DND-41 (cell line): ENCODE results near the gene ZNF160.

ENCODE experiments used
- ATAC-seq: fragments of 200-7000 bp; cut with Tn5 transposase; 3 replicates; pipeline ENCODE4 v1.9.1; 2021; ENCODE audit warnings: low read depth; ENCODE audit not compliant: insufficient read depth
- DNase-seq: peaks from one replicate; pipeline ENCODE4 v3.0.0-alpha.2; 2020
- H2AFZ ChIP-seq: 2 replicates; pipeline ENCODE4 v1.6.0; 2012; ENCODE audit warnings: low read depth, low read length
- H3K27ac ChIP-seq: 2 replicates; pipeline ENCODE4 v1.5.1; 2012; ENCODE audit warnings: low read length, inconsistent platforms
- H3K27me3 ChIP-seq: fragments of 200-600 bp; sonication (generic); 2 replicates; pipeline ENCODE4 v1.6.0; 2012; ENCODE audit warnings: low read length, mild to moderate bottlenecking, inconsistent platforms; ENCODE audit not compliant: insufficient read depth, poor library complexity
- H3K36me3 ChIP-seq: 2 replicates; pipeline ENCODE4 v1.5.1; 2012; ENCODE audit warnings: low read length, inconsistent platforms; ENCODE audit not compliant: insufficient read depth
- H3K4me1 ChIP-seq: 2 replicates; pipeline ENCODE4 v1.5.1; 2012; ENCODE audit warnings: mild to moderate bottlenecking, low read length; ENCODE audit not compliant: insufficient read depth
- H3K4me2 ChIP-seq: 2 replicates; pipeline ENCODE4 v1.6.0; 2012; ENCODE audit warnings: mild to moderate bottlenecking, moderate library complexity, low read length, inconsistent platforms; ENCODE audit not compliant: insufficient read depth
- H3K4me3 ChIP-seq, 2 experiments: fragments of 200-600 bp in 1 of 2; shearing (Covaris generic) in 1 of 2; 2 replicates each; pipeline ENCODE4 v1.5.1; 2012 to 2016; ENCODE audit warnings: inconsistent platforms in 2 of 2, low read length in 2 of 2, mild to moderate bottlenecking in 2 of 2, low read depth in 1 of 2, moderate library complexity in 1 of 2
- H3K79me2 ChIP-seq: 2 replicates; pipeline ENCODE4 v1.6.0; 2012; ENCODE audit warnings: low read length, inconsistent platforms; ENCODE audit not compliant: insufficient read depth
- H3K9ac ChIP-seq: 2 replicates; pipeline ENCODE4 v1.6.0; 2012; ENCODE audit warnings: low read depth, mild to moderate bottlenecking, inconsistent platforms, low read length, moderate library complexity
- H3K9me3 ChIP-seq: 2 replicates; pipeline ENCODE4 v1.5.1; 2012; ENCODE audit warnings: low read length, moderate library complexity, mild to moderate bottlenecking, inconsistent platforms; ENCODE audit not compliant: insufficient read depth, severe bottlenecking
- H4K20me1 ChIP-seq: 2 replicates; pipeline ENCODE4 v1.6.0; 2012; ENCODE audit warnings: low read length; ENCODE audit not compliant: insufficient read depth
- EZH2 ChIP-seq: IDR thresholded peaks from 3 replicates; pipeline ENCODE4 v1.6.1; 2012; ENCODE audit warnings: borderline replicate concordance, low read depth, mild to moderate bottlenecking, moderate library complexity, low read length, inconsistent platforms; ENCODE audit not compliant: severe bottlenecking
- TF ChIP-seq, protein P1 (sequence below): IDR thresholded peaks from 2 replicates; pipeline ENCODE4 v1.5.1; 2012; ENCODE audit warnings: borderline replicate concordance, low read length, moderate library complexity, mild to moderate bottlenecking; ENCODE audit not compliant: poor library complexity, severe bottlenecking; ENCODE audit errors: extremely low read depth

Gene ZNF160

GRCh38 chr19:53068199-53068598 is 35.0 kb downstream of the ZNF160 start:
- Histone ChIP-seq H3K27me3 (no peaks in the 10 kb centered on the region), H3K9me3 (peaks cover 19% of the 10 kb centered on the region), H4K20me1 (no peaks in the 10 kb centered on the region), H3K27ac (no peak overlapping the region), H2AFZ (no peak overlapping the region), H3K4me1 (no peaks in the 10 kb centered on the region), H3K79me2 (no peaks in the 10 kb centered on the region), H3K4me2 (no peak overlapping the region), H3K36me3 (peaks cover 75% of the 10 kb centered on the region), H3K4me3 (no peak overlapping the region), H3K9ac (no peak overlapping the region)
- DNase-seq, result no peak
- no peak for ATAC-seq
- TF ChIP-seq EZH2, result no peak

GRCh38 chr19:53057904-53058580 is 45.2 kb downstream of the ZNF160 start:
- DNase-seq, result no peak
- Histone ChIP-seq H3K27ac (no peak overlapping the region), H3K9ac (no peak overlapping the region), H3K79me2 (no peaks in the 10 kb centered on the region), H2AFZ (no peak overlapping the region), H4K20me1 (no peaks in the 10 kb centered on the region), H3K9me3 (peaks cover 2% of the 10 kb centered on the region), H3K4me2 (no peak overlapping the region), H3K36me3 (no peaks in the 10 kb centered on the region), H3K4me1 (peaks cover 14% of the 10 kb centered on the region), H3K4me3 (no peak overlapping the region), H3K27me3 (no peaks in the 10 kb centered on the region)
- TF ChIP-seq EZH2, result no peak
- TF ChIP-seq, protein P1, sequence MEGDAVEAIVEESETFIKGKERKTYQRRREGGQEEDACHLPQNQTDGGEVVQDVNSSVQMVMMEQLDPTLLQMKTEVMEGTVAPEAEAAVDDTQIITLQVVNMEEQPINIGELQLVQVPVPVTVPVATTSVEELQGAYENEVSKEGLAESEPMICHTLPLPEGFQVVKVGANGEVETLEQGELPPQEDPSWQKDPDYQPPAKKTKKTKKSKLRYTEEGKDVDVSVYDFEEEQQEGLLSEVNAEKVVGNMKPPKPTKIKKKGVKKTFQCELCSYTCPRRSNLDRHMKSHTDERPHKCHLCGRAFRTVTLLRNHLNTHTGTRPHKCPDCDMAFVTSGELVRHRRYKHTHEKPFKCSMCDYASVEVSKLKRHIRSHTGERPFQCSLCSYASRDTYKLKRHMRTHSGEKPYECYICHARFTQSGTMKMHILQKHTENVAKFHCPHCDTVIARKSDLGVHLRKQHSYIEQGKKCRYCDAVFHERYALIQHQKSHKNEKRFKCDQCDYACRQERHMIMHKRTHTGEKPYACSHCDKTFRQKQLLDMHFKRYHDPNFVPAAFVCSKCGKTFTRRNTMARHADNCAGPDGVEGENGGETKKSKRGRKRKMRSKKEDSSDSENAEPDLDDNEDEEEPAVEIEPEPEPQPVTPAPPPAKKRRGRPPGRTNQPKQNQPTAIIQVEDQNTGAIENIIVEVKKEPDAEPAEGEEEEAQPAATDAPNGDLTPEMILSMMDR, result no peak
- ATAC-seq, result no peak

GRCh38 chr19:53055117-53055516 is 48.1 kb downstream of the ZNF160 start:
- Histone ChIP-seq H3K27ac (peak overlapping the region; percentile 73), H3K4me3 (no peak overlapping the region), H3K27me3 (no peaks in the 10 kb centered on the region), H3K9me3 (peaks cover 2% of the 10 kb centered on the region), H2AFZ (peak overlapping the region; percentile 65; the same call in 1 of the 2 replicates), H3K4me2 (no peak overlapping the region), H4K20me1 (no peaks in the 10 kb centered on the region), H3K79me2 (no peaks in the 10 kb centered on the region), H3K4me1 (peaks cover 14% of the 10 kb centered on the region), H3K9ac (no peak overlapping the region), H3K36me3 (no peaks in the 10 kb centered on the region)
- ATAC-seq (peak; percentile 48), DNase-seq (no peak)
- TF ChIP-seq, protein P1, result no peak

DNA sequence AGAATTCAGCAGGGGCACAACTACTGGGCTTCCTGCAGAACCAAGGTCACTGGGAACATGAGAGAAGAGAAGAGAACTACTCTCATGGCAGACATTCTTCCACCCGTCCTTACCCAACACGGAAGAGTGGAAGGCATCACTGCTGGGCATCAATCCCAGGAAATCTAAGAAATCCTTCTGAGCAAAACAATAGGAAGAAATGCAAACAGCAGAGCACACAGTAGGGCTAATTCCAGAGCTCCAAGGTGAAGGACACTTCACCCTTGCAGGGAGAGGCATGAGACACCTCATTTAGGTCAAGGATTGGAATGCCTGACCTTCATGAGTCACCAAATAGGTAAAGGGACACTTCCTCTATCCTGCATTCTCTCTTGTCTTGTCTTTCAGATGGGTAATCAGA is 55.8 kb downstream of the ZNF160 start:
- ATAC-seq (no peak), DNase-seq (no peak)
- Histone ChIP-seq H3K4me3 (no peak overlapping the region), H4K20me1 (no peaks in the 10 kb centered on the region), H3K4me2 (no peak overlapping the region), H3K9me3 (no peaks in the 10 kb centered on the region), H3K27ac (no peak overlapping the region), H3K79me2 (no peaks in the 10 kb centered on the region), H2AFZ (no peak overlapping the region), H3K4me1 (no peaks in the 10 kb centered on the region), H3K27me3 (no peaks in the 10 kb centered on the region), H3K36me3 (no peaks in the 10 kb centered on the region), H3K9ac (no peak overlapping the region)
- TF ChIP-seq, protein P1, result no peak
- no peak for TF ChIP-seq EZH2
